GM15510 (cell line): ENCODE results near the gene PPAT.

ENCODE experiments used
- POLR2A ChIP-seq: IDR thresholded peaks from 3 replicates; pipeline ENCODE4 v1.6.1; 2011; ENCODE audit warnings: borderline replicate concordance; ENCODE audit not compliant: insufficient read length; ENCODE audit errors: extremely low read depth

PPAT gene

DNA sequence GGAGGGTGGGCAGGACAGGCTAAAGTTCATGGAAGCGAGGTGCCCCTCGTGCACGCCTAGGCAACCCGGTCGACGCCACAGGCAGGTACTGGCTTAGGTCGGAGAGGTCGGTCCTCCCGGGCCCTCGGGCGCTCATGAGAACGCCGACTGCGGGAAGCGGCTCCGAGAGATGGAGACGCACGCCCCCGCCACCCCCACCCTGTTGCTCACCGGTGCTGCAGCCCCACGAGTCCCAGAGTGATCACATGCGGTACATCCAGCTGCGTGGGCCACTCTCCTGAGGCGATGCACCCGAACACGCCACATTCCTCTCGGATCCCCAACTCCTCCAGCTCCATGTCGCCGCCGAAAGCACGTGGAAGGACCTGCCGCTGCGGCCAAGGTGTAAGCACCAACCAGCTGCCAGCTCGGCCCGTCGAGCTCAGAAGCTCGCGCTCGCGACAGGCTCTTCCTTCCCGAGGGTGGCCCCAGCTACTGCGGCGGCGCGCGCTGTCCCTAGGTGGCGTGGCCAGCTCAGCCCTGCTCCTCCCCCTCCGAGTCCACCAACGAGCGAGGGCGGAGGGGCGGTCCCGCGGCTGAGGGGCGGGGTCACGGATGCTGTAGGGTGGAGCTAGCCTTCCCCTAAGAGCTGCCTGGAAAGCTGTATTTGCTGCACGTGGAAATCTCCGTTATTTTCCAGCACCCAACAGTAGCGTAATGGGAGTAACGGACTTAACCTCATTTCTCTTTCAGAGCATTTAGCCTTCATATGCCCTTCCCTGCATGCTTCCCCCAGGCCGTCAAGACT lies at the start of gene PPAT:
Gene PPAT, minus strand, starts transcription at position 476 of the 787 bp plus-strand sequence. Its CDS starts 138 bp downstream, at position 338.
- TF ChIP-seq POLR2A, result peak; percentile 78

- no peak for TF ChIP-seq POLR2A
Observed at GRCh38 chr4:56480691-56481090, 45.3 kb upstream of the PPAT start.

DNA sequence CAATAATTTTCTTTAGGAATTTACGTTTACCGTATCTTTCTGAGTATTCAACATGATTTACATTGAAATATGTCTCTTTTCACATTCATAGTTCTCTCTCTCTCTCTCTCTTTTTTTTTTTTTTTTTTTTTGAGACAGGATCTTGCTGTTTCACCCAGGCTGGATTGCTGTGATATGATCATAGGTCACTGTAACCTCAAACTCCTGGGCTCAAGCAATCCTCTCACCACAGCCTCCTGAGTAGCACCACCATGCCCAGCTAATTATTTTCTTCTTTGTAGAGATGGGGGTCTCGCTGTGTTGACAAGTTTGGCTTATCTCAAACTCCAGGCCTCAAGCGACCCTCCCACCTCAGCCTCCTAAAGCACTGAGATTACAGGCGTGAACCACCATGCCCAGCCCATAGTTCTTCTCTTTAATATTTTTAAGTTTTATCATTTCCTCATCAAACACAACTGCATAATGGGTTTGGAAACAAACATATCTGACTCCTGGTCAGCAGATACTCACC lies 41.8 kb upstream of the PPAT start:
- TF ChIP-seq POLR2A, result no peak

- no peak for TF ChIP-seq POLR2A
Observed at GRCh38 chr4:56475917-56476316, 40.5 kb upstream of the PPAT start.

GRCh38 chr4:56469489-56470210 lies 34.2 kb upstream of the PPAT start:
- TF ChIP-seq POLR2A, result no peak

DNA sequence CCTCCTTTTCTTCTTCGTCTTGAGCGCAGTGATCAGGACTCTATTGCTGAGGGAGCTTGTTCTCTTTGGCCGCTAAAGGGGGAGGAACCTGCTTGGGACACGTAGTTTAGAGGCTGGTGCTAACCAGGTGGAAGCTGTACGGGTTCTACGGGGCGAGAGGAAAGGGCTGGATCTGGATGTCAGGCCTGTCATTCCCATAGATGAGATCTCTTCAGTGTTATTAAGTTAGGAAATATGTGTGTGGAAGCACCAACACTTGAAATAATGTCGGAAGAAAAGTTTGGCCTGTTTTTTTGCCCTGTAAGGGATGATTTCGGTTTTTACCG lies 32.6 kb upstream of the PPAT start:
- TF ChIP-seq POLR2A, result no peak

- peak; percentile 84 for TF ChIP-seq POLR2A
Observed at GRCh38 chr4:56467284-56468096, 32.1 kb upstream of the PPAT start, which contains the start of gene SRP72. Gene SRP72, plus strand, starts transcription at chr4:56467617. Its CDS starts 19 bp downstream, at chr4:56467636.

DNA sequence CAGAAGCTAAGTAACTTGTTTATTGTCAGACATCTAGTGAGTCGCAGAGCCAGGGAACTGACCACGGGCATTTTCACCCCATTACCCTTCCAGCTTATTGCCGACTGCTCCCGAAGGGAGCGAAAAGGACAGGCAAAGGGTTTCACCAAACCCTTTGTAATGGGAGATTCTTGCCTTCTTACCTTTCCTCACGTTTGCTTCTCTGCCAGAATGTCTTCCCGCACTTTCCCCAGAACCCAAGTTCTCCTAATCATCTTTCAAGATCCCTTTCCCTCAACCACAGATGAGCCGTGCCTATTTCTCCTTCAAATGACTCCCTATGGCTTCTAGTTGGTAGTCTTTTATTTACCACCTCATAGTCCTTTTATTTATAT lies 31.5 kb upstream of the PPAT start:
- no peak for TF ChIP-seq POLR2A

- TF ChIP-seq POLR2A, result no peak
Observed at GRCh38 chr4:56465599-56466295, 30.3 kb upstream of the PPAT start.

DNA sequence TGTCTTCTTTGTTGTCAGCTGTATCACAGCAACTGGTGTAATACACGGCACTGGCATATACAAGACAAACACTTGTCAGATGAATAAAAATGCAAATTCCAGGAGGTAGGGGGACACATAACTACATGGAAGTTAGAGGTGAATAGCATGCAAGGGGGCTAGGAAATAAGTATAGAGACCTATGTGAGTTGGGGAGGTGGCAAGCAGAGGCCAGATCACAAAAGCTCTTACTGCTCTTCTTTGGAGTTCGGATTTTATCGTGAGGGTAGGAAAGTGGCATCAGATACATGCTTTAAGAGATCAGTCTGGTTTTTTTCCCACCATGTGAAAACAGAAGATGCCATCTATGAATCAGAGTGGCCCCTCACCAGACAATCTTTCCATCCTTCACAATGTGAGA lies 29.2 kb upstream of the PPAT start:
- no peak for TF ChIP-seq POLR2A

DNA sequence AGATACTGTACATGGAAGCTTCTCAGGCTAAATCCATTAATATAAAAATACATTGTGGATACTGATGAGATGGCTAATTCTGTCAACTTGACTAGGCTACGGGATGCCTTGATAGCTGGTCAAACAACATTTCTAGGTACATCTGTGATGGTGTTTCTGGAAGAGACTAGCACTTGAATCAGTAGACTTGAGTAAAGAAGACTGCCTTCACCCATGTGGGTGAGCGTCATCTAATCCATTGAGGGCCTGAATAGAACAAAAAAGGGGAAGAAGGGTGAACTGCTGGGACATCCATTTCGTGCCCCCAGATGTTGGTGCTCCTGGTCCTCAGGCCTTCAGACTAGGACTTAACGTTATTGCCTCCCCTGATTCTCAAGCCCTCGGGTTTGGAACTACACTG lies 28.3 kb upstream of the PPAT start:
- no peak for TF ChIP-seq POLR2A

DNA sequence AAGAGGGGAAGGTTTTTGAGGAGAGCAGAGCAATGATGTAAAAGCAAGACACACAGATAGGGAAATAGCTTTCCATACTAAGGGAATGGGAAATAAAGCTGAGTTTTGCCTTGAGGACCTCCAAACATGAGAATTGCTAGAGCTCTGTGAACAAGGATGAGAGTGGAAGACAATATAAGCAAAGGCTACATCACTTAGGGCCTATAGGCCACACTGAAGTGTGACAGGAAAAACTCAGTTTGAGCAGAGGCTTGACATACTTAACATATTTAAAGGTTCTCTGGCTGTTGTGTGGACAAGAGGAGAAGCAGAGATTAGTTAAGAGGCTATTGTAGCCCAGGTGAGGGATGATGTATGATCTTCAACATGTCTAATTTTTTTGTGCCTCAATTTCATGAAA lies 26.7 kb upstream of the PPAT start:
- TF ChIP-seq POLR2A, result no peak

- TF ChIP-seq POLR2A, result no peak
Observed at GRCh38 chr4:56460085-56460484, 24.7 kb upstream of the PPAT start.

DNA sequence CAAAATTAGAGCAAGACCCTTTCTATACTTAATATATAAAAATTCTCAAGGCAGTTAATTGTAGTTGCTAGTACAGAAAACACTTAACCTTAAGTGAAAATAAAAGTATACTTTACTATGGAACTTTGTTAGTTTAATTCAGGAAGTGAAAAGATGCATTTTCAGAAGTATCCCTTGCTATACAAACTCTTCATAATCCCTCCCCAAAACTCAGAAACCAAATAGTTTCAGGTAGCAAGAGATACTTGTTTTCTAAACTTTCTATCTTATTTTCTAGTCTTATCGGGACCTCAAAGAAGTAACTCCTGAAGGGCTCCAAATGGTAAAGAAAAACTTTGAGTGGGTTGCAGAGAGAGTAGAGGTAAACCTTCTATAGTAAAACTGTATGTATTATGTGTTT lies 14.9 kb upstream of the PPAT start:
- no peak for TF ChIP-seq POLR2A
